ENCODE data around the gene GARIN5B. TPM values are rescaled to one million over a fixed set of nuclear protein-coding genes. Genes with fewer than 3 reads are reported as not detected.

The GARIN5B gene
- total and polyA plus RNA-seq, 2 donors (not counting 1 experiment from before 2014, with no cell fraction given): not detected

DNA sequence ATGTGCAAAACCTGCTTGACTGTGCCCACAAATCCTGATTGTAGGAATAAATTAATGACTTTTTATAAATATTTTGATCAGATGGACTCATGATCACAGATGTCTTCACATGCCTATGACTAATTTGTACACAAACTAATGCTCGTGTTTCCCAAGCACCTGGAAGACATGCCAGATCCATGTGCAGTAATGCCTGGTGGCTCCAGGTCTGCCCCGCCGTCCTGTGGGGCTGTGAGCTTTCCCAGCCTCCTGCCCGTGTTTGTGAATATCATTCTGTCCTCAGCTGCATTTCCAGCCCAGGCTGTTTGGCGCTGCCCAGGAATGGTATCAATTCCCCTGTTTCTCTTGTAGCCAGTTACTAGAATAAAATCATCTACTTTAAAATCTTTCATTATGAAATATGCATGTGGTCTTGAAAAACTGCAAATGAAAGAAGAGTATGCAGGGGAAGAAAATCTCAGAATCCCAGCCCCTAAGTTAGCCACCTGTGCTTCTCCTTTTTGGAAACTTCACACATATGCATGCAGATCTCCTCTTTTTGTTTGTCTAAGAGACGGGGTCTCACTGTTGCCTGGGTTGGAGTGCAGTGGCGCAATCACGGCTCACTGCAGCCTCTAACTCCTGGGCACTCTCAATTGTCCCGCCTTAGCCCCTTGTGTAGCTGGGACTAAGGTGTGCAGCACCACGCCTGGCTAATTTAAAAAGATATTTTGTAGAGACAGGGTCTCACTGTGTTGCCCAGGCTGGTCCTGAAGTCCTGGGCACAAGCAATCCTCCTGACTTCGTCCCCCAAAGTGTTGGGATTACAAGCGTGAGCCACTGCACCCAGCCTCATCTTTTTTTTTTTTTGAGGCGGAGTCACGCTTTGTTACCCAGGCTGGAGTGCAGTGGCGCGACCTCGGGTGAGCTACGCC, 28.9 kb upstream of the GARIN5B start:
- H3K79me2 ChIP-seq (ENCODE audit: control insufficient read depth, insufficient read depth, low read length): peaks cover 23% of the 10 kb centered on the region
- no peak for TF ChIP-seq EZH2 (IDR thresholded peaks at IDR 0.05; ENCODE audit: borderline replicate concordance, insufficient read depth, low read depth, low read length, poor library complexity, severe bottlenecking)
- TF ChIP-seq, protein P1, sequence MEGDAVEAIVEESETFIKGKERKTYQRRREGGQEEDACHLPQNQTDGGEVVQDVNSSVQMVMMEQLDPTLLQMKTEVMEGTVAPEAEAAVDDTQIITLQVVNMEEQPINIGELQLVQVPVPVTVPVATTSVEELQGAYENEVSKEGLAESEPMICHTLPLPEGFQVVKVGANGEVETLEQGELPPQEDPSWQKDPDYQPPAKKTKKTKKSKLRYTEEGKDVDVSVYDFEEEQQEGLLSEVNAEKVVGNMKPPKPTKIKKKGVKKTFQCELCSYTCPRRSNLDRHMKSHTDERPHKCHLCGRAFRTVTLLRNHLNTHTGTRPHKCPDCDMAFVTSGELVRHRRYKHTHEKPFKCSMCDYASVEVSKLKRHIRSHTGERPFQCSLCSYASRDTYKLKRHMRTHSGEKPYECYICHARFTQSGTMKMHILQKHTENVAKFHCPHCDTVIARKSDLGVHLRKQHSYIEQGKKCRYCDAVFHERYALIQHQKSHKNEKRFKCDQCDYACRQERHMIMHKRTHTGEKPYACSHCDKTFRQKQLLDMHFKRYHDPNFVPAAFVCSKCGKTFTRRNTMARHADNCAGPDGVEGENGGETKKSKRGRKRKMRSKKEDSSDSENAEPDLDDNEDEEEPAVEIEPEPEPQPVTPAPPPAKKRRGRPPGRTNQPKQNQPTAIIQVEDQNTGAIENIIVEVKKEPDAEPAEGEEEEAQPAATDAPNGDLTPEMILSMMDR (IDR thresholded peaks at IDR 0.05): no peak
- Mint-ChIP-seq H3K4me3 (no peak overlapping the region), H3K4me1 (peaks cover 34% of the 10 kb centered on the region), H3K27me3 (no peaks in the 10 kb centered on the region), H3K9me3 (ENCODE audit: insufficient read depth) (no peaks in the 10 kb centered on the region), H3K27ac (no peak overlapping the region)
- H3K9me3 ChIP-seq (ENCODE audit: control extremely low read depth in 1 of 3, control insufficient read depth in 2 of 3, insufficient read depth in 1 of 3, low read length in 2 of 3): no peaks in the 10 kb centered on the region
- no peak overlapping the region for H2AFZ ChIP-seq (ENCODE audit: insufficient read depth, low read depth, low read length, poor library complexity, severe bottlenecking)
- H3K9ac ChIP-seq (ENCODE audit: low read length): no peak overlapping the region
- no peak overlapping the region for H3K4me3 ChIP-seq (ENCODE audit: control extremely low read depth in 1 of 5, extremely low read depth in 1 of 5, insufficient read depth in 1 of 5, low read depth in 2 of 5, low read length in 4 of 5)
- H3K27me3 ChIP-seq (replicated peaks in 1 of 4; ENCODE audit: control extremely low read depth in 1 of 4, control insufficient read depth in 3 of 4, insufficient read depth in 4 of 4, low read length in 3 of 4): no peaks in the 10 kb centered on the region
- ChIA-PET POLR2A (interaction anchor here (0.7 kb wide), 1 partner anchor 100 kb away, joined by 3 read pairs; no protein-coding TSS in a partner anchor), CTCF (interaction anchor here (1.1 kb wide), 1 partner anchor 8 kb away, joined by 3 read pairs; the partner anchor contains the start of gene TMEM238)
- WGBS (ENCODE audit: insufficient coverage): 86% methylated on average over 16 of the region's 18 CpGs
- H3K4me1 ChIP-seq (ENCODE audit: control insufficient read depth in 2 of 2, insufficient read depth in 2 of 2, low read length in 2 of 2): peaks cover 20 to 26% of the 10 kb centered on the region in 2 donors
- ATAC-seq (ENCODE audit: low read depth) (no peak), DNase-seq (no peak)
- intact Hi-C loops (cut with micrococcal nuclease): no loop called here
- no peak overlapping the region for H3K27ac ChIP-seq (ENCODE audit: low read length in 2 of 2)
- no peak overlapping the region for H3K4me2 ChIP-seq (replicated peaks; ENCODE audit: low read depth, low read length, poor library complexity, severe bottlenecking)
- H3K36me3 ChIP-seq (replicated peaks in 1 of 2; ENCODE audit: control extremely low read depth in 1 of 2, control insufficient read depth in 1 of 2, extremely low read depth in 1 of 2, insufficient read depth in 2 of 2, low read length in 1 of 2): peaks cover 3 to 45% of the 10 kb centered on the region in 2 experiments
- H4K20me1 ChIP-seq (ENCODE audit: control insufficient read depth, insufficient read depth, low read length, poor library complexity, severe bottlenecking): peaks cover 53% of the 10 kb centered on the region

GRCh38 chr19:55391191-55391670, 28.2 kb upstream of the GARIN5B start:
- no peaks in the 10 kb centered on the region for H3K27me3 ChIP-seq (replicated peaks in 1 of 4; ENCODE audit: control extremely low read depth in 1 of 4, control insufficient read depth in 3 of 4, insufficient read depth in 4 of 4, low read length in 3 of 4)
- H3K79me2 ChIP-seq (ENCODE audit: control insufficient read depth, insufficient read depth, low read length): peaks cover 31% of the 10 kb centered on the region
- ChIA-PET CTCF (no interaction called here), POLR2A (no interaction called here)
- H4K20me1 ChIP-seq (ENCODE audit: control insufficient read depth, insufficient read depth, low read length, poor library complexity, severe bottlenecking): peaks cover 61% of the 10 kb centered on the region
- TF ChIP-seq, protein P1 (IDR thresholded peaks at IDR 0.05): no peak
- no peak for TF ChIP-seq EZH2 (IDR thresholded peaks at IDR 0.05; ENCODE audit: borderline replicate concordance, insufficient read depth, low read depth, low read length, poor library complexity, severe bottlenecking)
- 91% methylated on average over 12 of the region's 12 CpGs for WGBS (ENCODE audit: insufficient coverage)
- peaks cover 24 to 33% of the 10 kb centered on the region in 2 donors for H3K4me1 ChIP-seq (ENCODE audit: control insufficient read depth in 2 of 2, insufficient read depth in 2 of 2, low read length in 2 of 2)
- no peak overlapping the region for H3K4me3 Mint-ChIP-seq
- H3K9me3 Mint-ChIP-seq (ENCODE audit: insufficient read depth): no peaks in the 10 kb centered on the region
- intact Hi-C loops (cut with micrococcal nuclease): no loop called here
- H3K4me1 Mint-ChIP-seq: peaks cover 40% of the 10 kb centered on the region
- H3K4me2 ChIP-seq (replicated peaks; ENCODE audit: low read depth, low read length, poor library complexity, severe bottlenecking): no peak overlapping the region
- no peaks in the 10 kb centered on the region for H3K27me3 Mint-ChIP-seq
- no peak overlapping the region for H3K4me3 ChIP-seq (ENCODE audit: control extremely low read depth in 1 of 5, extremely low read depth in 1 of 5, insufficient read depth in 1 of 5, low read depth in 2 of 5, low read length in 4 of 5)
- DNase-seq (no peak), ATAC-seq (ENCODE audit: low read depth) (no peak)
- no peak overlapping the region for H2AFZ ChIP-seq (ENCODE audit: insufficient read depth, low read depth, low read length, poor library complexity, severe bottlenecking)
- peaks cover 3 to 48% of the 10 kb centered on the region in 2 experiments for H3K36me3 ChIP-seq (replicated peaks in 1 of 2; ENCODE audit: control extremely low read depth in 1 of 2, control insufficient read depth in 1 of 2, extremely low read depth in 1 of 2, insufficient read depth in 2 of 2, low read length in 1 of 2)
- H3K27ac ChIP-seq (ENCODE audit: low read length in 2 of 2): no peak overlapping the region
- H3K9ac ChIP-seq (ENCODE audit: low read length): no peak overlapping the region
- no peak overlapping the region for H3K27ac Mint-ChIP-seq
- no peaks in the 10 kb centered on the region for H3K9me3 ChIP-seq (ENCODE audit: control extremely low read depth in 1 of 3, control insufficient read depth in 2 of 3, insufficient read depth in 1 of 3, low read length in 2 of 3)

Data from B cell (primary cell).